A549 (cell line): ENCODE measurements around the gene ITIH5. TPM values are rescaled to one million over a fixed set of nuclear protein-coding genes. Genes with fewer than 3 reads are reported as not detected.

Experiments used
- ATAC-seq, 2 experiments: fragments of 200-7000 bp in 1 of 2; fragments of >200 bp in 1 of 2; cut with Nextera tagmentation in 1 of 2; cut with Tn5 transposase in 1 of 2; 3 replicates each; pipeline versions ENCODE4 v1.8.0 to v1.9.1; 2018 to 2020; ENCODE audit warnings: mild to moderate bottlenecking in 1 of 2, moderate library complexity in 1 of 2
- CTCF ChIA-PET: fragments of 300-600 bp; sonication (Branson Sonifier 250); formaldehyde crosslinking; extraction: SDS; loops from one replicate; lab custom pipeline; 2021; ENCODE audit warnings: antibody characterized with exemption, inconsistent platforms; lab: Yijun Ruan, JAX
- POLR2A ChIA-PET: fragments of 350-600 bp; formaldehyde crosslinking; extraction: SDS; loops from one replicate; lab custom pipeline; 2021; ENCODE audit warnings: antibody characterized with exemption, inconsistent platforms; lab: Yijun Ruan, JAX
- DNase-seq, 2 experiments: peaks; one replicate each; pipeline versions ENCODE4 v3.0.0 to v3.0.0-alpha.2; 2011 to 2016; ENCODE audit warnings: low read depth in 1 of 2, low spot score in 1 of 2
- FAIRE-seq: peaks from 2 replicates; lab custom pipeline; 2011; peaks lifted over from hg19 to GRCh38; lab: Jason Lieb, UNC
- H3K27ac ChIP-seq, 2 experiments: fragments of >200 bp; sonication (Bioruptor Twin); formaldehyde crosslinking; 3 replicates each; pipeline ENCODE4 v1.5.1; 2016 to 2017
- H3K4me1 ChIP-seq: fragments of >200 bp; sonication (Bioruptor Twin); formaldehyde crosslinking; 3 replicates; pipeline ENCODE4 v1.6.1; 2016
- H3K4me2 ChIP-seq: fragments of >200 bp; sonication (Bioruptor Twin); formaldehyde crosslinking; 3 replicates; pipeline ENCODE4 v1.6.1; 2016
- H3K4me3 ChIP-seq: fragments of >200 bp; sonication (Bioruptor Twin); formaldehyde crosslinking; 3 replicates; pipeline ENCODE4 v1.5.1; 2016
- H3K9me3 ChIP-seq: fragments of >200 bp; sonication (Bioruptor Twin); formaldehyde crosslinking; 3 replicates; pipeline ENCODE4 v1.6.1; 2016
- BHLHE40 ChIP-seq: IDR thresholded peaks from 2 replicates; pipeline ENCODE4 v1.6.1; 2012; ENCODE audit warnings: low read depth, low read length, inconsistent platforms
- CBX2 ChIP-seq: fragments of 200-600 bp; sonication (generic); IDR thresholded peaks from 2 replicates; pipeline ENCODE4 v1.6.1; 2016; ENCODE audit warnings: low read depth, mild to moderate bottlenecking, borderline replicate concordance
- CBX8 ChIP-seq: fragments of 200-600 bp; sonication (generic); IDR thresholded peaks from 2 replicates; pipeline ENCODE4 v1.6.1; 2016
- CHD2 ChIP-seq: fragments of 150-350 bp; IDR thresholded peaks from 2 replicates; pipeline ENCODE4 v1.6.1; 2014; ENCODE audit warnings: low read length; ENCODE audit not compliant: partially characterized antibody
- CHD4 ChIP-seq: fragments of 200-600 bp; sonication (generic); IDR thresholded peaks from 2 replicates; pipeline ENCODE4 v1.6.1; 2016; ENCODE audit warnings: antibody characterized with exemption, mild to moderate bottlenecking, borderline replicate concordance
- EP300 ChIP-seq, 2 experiments: fragments of >200 bp; sonication (Bioruptor Twin); formaldehyde crosslinking; IDR thresholded peaks; 2 replicates in 1 of 2; 3 replicates in 1 of 2; pipeline ENCODE4 v1.6.1; 2016 to 2017
- FOSL2 ChIP-seq, 2 experiments: fragments of 450-650 bp in 1 of 2; fragments of >200 bp in 1 of 2; sonication (Bioruptor Twin) in 1 of 2; formaldehyde crosslinking; IDR thresholded peaks; 2 replicates each; pipeline versions ENCODE4 v1.5.0 to v1.6.1; 2016 to 2020; ENCODE audit warnings: mild to moderate bottlenecking in 1 of 2, moderate library complexity in 1 of 2
- GATA3 ChIP-seq: IDR thresholded peaks from 2 replicates; pipeline ENCODE4 v1.6.1; 2012; ENCODE audit warnings: borderline replicate concordance
- HOXB13 ChIP-seq: fragments of 250-450 bp; sonication (Bioruptor Pico); IDR thresholded peaks from 2 replicates; pipeline ENCODE4 v1.5.0; 2020; ENCODE audit warnings: low read depth, mild to moderate bottlenecking, moderate library complexity
- JUN ChIP-seq, 2 experiments: fragments of >200 bp; sonication (Bioruptor Twin); formaldehyde crosslinking; IDR thresholded peaks; 2 replicates in 1 of 2; 3 replicates in 1 of 2; pipeline ENCODE4 v1.6.1; 2016 to 2017
- JUNB ChIP-seq: fragments of >200 bp; sonication (Bioruptor Twin); formaldehyde crosslinking; IDR thresholded peaks from 2 replicates; pipeline ENCODE4 v1.6.1; 2016
- KDM5A ChIP-seq: fragments of 200-600 bp; sonication (generic); IDR thresholded peaks from 2 replicates; pipeline ENCODE4 v1.6.1; 2016; ENCODE audit warnings: antibody characterized with exemption, mild to moderate bottlenecking
- MAFK ChIP-seq: fragments of 450-650 bp; IDR thresholded peaks from 2 replicates; pipeline ENCODE4 v1.6.1; 2014; ENCODE audit not compliant: partially characterized antibody
- NPAS2 ChIP-seq: fragments of 250-450 bp; sonication (Bioruptor Pico); IDR thresholded peaks from 2 replicates; pipeline ENCODE4 v1.8.0; 2022; ENCODE audit warnings: mild to moderate bottlenecking, moderate library complexity, borderline replicate concordance
- PHF8 ChIP-seq: fragments of 200-600 bp; sonication (generic); IDR thresholded peaks from 2 replicates; pipeline ENCODE4 v1.6.1; 2016; ENCODE audit warnings: low read depth, mild to moderate bottlenecking, antibody characterized with exemption, moderate library complexity, borderline replicate concordance
- POLR2A ChIP-seq: IDR thresholded peaks from 2 replicates; pipeline ENCODE4 v1.6.1; 2012; ENCODE audit warnings: mild to moderate bottlenecking, low read length
- RFX5 ChIP-seq: fragments of 450-650 bp; IDR thresholded peaks from 2 replicates; pipeline ENCODE4 v1.7.1; 2014; ENCODE audit warnings: antibody characterized with exemption, mild to moderate bottlenecking, moderate library complexity
- RNF2 ChIP-seq: fragments of 200-600 bp; sonication (generic); IDR thresholded peaks from 2 replicates; pipeline ENCODE4 v1.6.1; 2016; ENCODE audit warnings: low read depth, mild to moderate bottlenecking, antibody characterized with exemption, moderate library complexity, borderline replicate concordance
- SMC3 ChIP-seq: fragments of >200 bp; sonication (Bioruptor Twin); formaldehyde crosslinking; IDR thresholded peaks from 3 replicates; pipeline ENCODE4 v1.6.1; 2018; ENCODE audit warnings: inconsistent platforms
- TFCP2L1 ChIP-seq: fragments of 250-450 bp; sonication (Bioruptor Pico); IDR thresholded peaks from 2 replicates; pipeline ENCODE4 v1.5.0; 2021; ENCODE audit warnings: mild to moderate bottlenecking
- WGBS: methylation state at CpG from one replicate; pipeline ENCODE4 v1.1.6; 2017; ENCODE audit errors: missing lambda C conversion rate; 5-methylcytosine and 5-hydroxymethylcytosine counted together
- polyA plus RNA-seq, 4 experiments: library from polyadenylated mRNA; depleted of rRNA in 3 of 4; stranded (reverse); fragments of >200 nt; fragmentation: RNase III in 1 of 4; extraction: RNeasy Plus Mini Kit Qiagen cat#74134 plus additional on column Dnase treatment in 1 of 4; gene quantifications; 2 replicates in 3 of 4; 3 replicates in 1 of 4; pipeline ENCODE4 v1.2.3, GENCODE V29; 2011 to 2017
- TF ChIP-seq, protein P1 (sequence below): fragments of >200 bp; sonication (Bioruptor Twin); formaldehyde crosslinking; IDR thresholded peaks from 3 replicates; pipeline ENCODE4 v1.5.1; 2016
- TF ChIP-seq, protein P2 (sequence below): fragments of 450-650 bp; IDR thresholded peaks from 2 replicates; pipeline ENCODE4 v1.6.1; 2014; ENCODE audit warnings: antibody characterized with exemption
- TF ChIP-seq, protein P3 (sequence below): fragments of 250-450 bp; sonication (Bioruptor Pico); IDR thresholded peaks from 2 replicates; pipeline ENCODE4 v1.5.0; 2021; ENCODE audit warnings: mild to moderate bottlenecking, moderate library complexity, borderline replicate concordance
- TF ChIP-seq, protein P4 (sequence below): fragments of 250-450 bp; sonication (Bioruptor Pico); IDR thresholded peaks from 2 replicates; pipeline ENCODE4 v1.5.0; 2020; ENCODE audit warnings: low read depth, mild to moderate bottlenecking, moderate library complexity
- TF ChIP-seq, protein P5 (sequence below): fragments of 150-350 bp; IDR thresholded peaks from 2 replicates; pipeline ENCODE4 v1.6.1; 2014; ENCODE audit warnings: low read depth, mild to moderate bottlenecking, low read length

The ITIH5 gene
- polyA plus RNA-seq, 2 of the 4 experiments (the other 2 are of a cell fraction), result 0.03 to 0.05 TPM

DNA sequence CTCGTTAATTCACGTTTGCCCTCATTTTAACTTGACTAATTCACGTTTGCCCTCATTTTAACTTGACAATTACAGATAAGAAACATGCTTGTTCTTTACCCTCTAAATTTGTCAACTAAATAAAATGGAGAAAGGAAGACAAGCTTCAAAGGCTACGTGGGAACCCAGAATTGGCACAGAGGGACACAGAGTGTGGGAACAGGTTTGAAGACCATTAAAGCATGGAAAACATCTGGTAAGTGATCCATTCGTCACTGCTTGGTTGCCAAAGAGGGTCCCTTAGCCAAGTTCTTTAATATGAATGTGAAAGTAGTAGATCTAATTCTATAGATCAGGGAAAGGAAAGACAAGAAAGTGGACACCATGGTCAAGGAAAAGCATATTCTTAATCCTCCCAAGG, 57.2 kb downstream of the ITIH5 start:
- TF ChIP-seq, protein P1, sequence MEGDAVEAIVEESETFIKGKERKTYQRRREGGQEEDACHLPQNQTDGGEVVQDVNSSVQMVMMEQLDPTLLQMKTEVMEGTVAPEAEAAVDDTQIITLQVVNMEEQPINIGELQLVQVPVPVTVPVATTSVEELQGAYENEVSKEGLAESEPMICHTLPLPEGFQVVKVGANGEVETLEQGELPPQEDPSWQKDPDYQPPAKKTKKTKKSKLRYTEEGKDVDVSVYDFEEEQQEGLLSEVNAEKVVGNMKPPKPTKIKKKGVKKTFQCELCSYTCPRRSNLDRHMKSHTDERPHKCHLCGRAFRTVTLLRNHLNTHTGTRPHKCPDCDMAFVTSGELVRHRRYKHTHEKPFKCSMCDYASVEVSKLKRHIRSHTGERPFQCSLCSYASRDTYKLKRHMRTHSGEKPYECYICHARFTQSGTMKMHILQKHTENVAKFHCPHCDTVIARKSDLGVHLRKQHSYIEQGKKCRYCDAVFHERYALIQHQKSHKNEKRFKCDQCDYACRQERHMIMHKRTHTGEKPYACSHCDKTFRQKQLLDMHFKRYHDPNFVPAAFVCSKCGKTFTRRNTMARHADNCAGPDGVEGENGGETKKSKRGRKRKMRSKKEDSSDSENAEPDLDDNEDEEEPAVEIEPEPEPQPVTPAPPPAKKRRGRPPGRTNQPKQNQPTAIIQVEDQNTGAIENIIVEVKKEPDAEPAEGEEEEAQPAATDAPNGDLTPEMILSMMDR, result no peak
- TF ChIP-seq CBX2 (no peak), CHD2 (no peak), MAFK (no peak), EP300 (IDR thresholded peaks at IDR 0.05) (no peak), JUNB (no peak), HOXB13 (CRISPR knock-in tag) (no peak), CBX8 (no peak), TFCP2L1 (CRISPR knock-in tag) (no peak), RFX5 (no peak)
- TF ChIP-seq, protein P2, sequence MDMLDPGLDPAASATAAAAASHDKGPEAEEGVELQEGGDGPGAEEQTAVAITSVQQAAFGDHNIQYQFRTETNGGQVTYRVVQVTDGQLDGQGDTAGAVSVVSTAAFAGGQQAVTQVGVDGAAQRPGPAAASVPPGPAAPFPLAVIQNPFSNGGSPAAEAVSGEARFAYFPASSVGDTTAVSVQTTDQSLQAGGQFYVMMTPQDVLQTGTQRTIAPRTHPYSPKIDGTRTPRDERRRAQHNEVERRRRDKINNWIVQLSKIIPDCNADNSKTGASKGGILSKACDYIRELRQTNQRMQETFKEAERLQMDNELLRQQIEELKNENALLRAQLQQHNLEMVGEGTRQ, result no peak
- TF ChIP-seq, protein P3, sequence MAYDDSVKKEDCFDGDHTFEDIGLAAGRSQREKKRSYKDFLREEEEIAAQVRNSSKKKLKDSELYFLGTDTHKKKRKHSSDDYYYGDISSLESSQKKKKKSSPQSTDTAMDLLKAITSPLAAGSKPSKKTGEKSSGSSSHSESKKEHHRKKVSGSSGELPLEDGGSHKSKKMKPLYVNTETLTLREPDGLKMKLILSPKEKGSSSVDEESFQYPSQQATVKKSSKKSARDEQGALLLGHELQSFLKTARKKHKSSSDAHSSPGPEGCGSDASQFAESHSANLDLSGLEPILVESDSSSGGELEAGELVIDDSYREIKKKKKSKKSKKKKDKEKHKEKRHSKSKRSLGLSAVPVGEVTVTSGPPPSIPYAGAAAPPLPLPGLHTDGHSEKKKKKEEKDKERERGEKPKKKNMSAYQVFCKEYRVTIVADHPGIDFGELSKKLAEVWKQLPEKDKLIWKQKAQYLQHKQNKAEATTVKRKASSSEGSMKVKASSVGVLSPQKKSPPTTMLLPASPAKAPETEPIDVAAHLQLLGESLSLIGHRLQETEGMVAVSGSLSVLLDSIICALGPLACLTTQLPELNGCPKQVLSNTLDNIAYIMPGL, result no peak
- no peak overlapping the region for H3K27ac ChIP-seq
- WGBS, result 11% methylated on average over 5 of the region's 5 CpGs
- FAIRE-seq (no peak), DNase-seq (no peak), ATAC-seq (no peak)
- ChIA-PET POLR2A (no interaction called here), CTCF (no interaction called here)
- no peak overlapping the region for H3K4me2 ChIP-seq
- H3K9me3 ChIP-seq, result no peaks in the 10 kb centered on the region
- H3K4me1 ChIP-seq, result no peaks in the 10 kb centered on the region
- no peak overlapping the region for H3K4me3 ChIP-seq

DNA sequence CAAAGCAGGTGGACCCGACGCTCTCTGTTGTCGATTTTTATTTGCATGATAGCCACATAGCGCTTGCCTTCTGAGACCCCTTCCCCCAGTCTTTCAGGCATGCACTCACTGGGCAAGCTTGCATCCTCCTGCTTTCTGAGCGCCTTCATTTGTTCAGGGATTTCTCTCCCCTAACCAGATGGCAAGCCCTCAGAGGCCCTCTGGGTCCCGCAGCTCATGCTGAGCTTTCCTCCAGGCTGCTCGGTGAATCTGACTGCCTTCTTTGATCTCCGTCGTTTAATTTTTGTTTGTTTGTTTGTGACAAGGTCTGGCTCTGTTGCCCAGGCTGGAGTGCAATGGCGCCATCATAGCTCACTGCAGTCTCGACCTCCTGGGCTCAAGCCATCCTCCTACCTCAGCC, 58.8 kb downstream of the ITIH5 start:
- no peaks in the 10 kb centered on the region for H3K9me3 ChIP-seq
- POLR2A ChIA-PET, result no interaction called here
- 67% methylated on average over 11 of the region's 11 CpGs for WGBS
- FAIRE-seq (no peak), ATAC-seq (no peak)
- no peak overlapping the region for H3K4me2 ChIP-seq
- H3K4me1 ChIP-seq, result no peaks in the 10 kb centered on the region
- TF ChIP-seq CHD4 (no peak), JUNB (no peak), KDM5A (no peak)
- TF ChIP-seq, protein P4, sequence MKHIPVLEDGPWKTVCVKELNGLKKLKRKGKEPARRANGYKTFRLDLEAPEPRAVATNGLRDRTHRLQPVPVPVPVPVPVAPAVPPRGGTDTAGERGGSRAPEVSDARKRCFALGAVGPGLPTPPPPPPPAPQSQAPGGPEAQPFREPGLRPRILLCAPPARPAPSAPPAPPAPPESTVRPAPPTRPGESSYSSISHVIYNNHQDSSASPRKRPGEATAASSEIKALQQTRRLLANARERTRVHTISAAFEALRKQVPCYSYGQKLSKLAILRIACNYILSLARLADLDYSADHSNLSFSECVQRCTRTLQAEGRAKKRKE (CRISPR knock-in tag), result no peak
- TF ChIP-seq, protein P5, sequence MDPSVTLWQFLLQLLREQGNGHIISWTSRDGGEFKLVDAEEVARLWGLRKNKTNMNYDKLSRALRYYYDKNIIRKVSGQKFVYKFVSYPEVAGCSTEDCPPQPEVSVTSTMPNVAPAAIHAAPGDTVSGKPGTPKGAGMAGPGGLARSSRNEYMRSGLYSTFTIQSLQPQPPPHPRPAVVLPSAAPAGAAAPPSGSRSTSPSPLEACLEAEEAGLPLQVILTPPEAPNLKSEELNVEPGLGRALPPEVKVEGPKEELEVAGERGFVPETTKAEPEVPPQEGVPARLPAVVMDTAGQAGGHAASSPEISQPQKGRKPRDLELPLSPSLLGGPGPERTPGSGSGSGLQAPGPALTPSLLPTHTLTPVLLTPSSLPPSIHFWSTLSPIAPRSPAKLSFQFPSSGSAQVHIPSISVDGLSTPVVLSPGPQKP, result no peak
- TF ChIP-seq, all 56 proteins: peak for 0
- no peak overlapping the region for H3K4me3 ChIP-seq
- CTCF ChIA-PET, result no interaction called here
- no peak for DNase-seq
- no peak overlapping the region for H3K27ac ChIP-seq

DNA sequence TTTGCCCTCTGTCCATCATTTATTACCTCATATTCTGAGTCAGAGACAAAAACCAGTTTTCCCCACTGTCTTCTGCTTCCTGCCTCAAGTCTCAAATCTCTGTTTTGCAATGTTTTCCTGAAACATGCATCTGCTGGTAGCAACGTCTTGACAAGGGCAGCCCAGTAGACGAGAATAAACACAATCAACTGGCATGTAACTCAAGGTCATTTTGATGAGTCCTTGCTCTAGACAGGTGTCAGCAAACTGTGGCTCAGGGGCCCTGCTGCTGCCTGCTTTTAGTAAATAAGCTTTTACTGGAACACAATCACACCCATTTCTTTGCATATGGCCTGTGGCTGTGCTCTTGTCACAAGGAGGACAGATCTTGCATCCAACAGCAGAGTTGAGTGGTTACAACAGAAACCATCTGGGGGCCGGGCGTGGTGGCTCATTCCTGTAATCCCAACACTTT, 59.8 kb downstream of the ITIH5 start:
- H3K4me2 ChIP-seq, result no peak overlapping the region
- no peak for FAIRE-seq
- TF ChIP-seq SMC3, result no peak
- TF ChIP-seq POLR2A, result no peak
- TF ChIP-seq, protein P4 (CRISPR knock-in tag), result no peak
- no peak for TF ChIP-seq FOSL2 (IDR thresholded peaks at IDR 0.05)
- no peak for TF ChIP-seq FOSL2 (CRISPR knock-in tag; IDR thresholded peaks at IDR 0.05)
- TF ChIP-seq PHF8, result no peak
- no peak for TF ChIP-seq BHLHE40
- TF ChIP-seq GATA3, result no peak
- no peak for TF ChIP-seq EP300 (IDR thresholded peaks at IDR 0.05)
- no peak for TF ChIP-seq RNF2
- TF ChIP-seq JUN (IDR thresholded peaks at IDR 0.05), result no peak
- TF ChIP-seq CHD4, result no peak
- no peak for TF ChIP-seq NPAS2 (CRISPR knock-in tag)
- TF ChIP-seq, all 56 proteins: peak for 0
- Histone ChIP-seq H3K4me3 (no peak overlapping the region), H3K4me1 (no peaks in the 10 kb centered on the region), H3K27ac (no peak overlapping the region), H3K9me3 (no peaks in the 10 kb centered on the region)
- DNase-seq, result no peak
- no peak for ATAC-seq
- ChIA-PET POLR2A (no interaction called here), CTCF (no interaction called here)
- WGBS, result 11% methylated on average over 4 of the region's 4 CpGs
